ENCODE data around the gene ZHX3. TPM values are rescaled to one million over a fixed set of nuclear protein-coding genes. Genes with fewer than 3 reads are reported as not detected.

Gene ZHX3
- total RNA-seq, 4 donors from 2014 or later: 20.1 to 30.0 (median 25.9) TPM

DNA sequence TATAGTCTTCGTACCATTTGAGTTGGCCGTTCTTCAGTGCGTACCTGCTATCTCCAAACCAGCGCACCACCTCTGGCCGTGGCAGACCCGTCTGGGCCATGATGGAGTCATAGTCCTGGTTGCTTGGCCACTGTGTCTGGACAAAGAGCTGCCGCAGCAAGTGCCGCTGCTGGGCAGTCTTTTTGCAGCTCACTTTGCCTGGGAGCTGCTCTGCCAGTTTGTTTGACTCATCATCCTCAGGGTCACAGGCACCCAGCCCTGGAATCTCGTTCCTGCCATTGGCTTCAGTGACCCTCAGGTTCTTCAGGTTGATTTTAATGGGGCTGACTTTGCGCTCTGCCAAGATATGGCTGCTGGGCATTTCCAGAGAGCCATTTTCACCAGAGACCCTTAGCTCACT, 115.1 kb downstream of the ZHX3 start:
- intact Hi-C loops (cut with DNase I; ENCODE audit: low total_unique reads): no loop called here

DNA sequence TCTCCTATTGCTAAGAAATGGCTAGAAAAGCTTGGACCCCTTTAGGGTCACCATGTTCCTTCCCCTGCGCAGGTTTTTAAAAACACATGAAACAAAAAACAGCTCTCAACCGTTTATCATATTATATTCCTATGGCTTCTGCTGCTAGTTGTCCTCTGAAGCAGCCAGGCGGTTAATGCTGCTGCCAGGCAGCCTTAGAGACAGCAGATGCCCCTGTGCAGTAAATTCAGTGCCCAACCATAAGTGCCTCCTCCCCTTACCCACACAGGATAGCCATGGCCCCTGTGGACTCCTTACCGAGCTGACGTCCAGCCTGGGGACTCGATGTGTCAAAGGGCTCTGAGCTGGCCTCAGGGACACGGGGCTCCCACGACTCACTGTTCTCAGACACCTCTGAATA, 115.8 kb downstream of the ZHX3 start:
- Histone ChIP-seq H3K9me3 (peaks cover 0 to 5% (median 0%) of the 10 kb centered on the region in 3 donors), H3K4me1 (peaks cover 0 to 3% of the 10 kb centered on the region in 2 donors), H3K36me3 (peaks cover 0 to 31% of the 10 kb centered on the region in 2 donors), H3K27me3 (no peaks in the 10 kb centered on the region), H3K4me3 (no peak overlapping the region), H3K27ac (peak overlapping the region in 3 of 4 donors; percentile 14 to 60 (median 58))
- TF ChIP-seq, protein P1, sequence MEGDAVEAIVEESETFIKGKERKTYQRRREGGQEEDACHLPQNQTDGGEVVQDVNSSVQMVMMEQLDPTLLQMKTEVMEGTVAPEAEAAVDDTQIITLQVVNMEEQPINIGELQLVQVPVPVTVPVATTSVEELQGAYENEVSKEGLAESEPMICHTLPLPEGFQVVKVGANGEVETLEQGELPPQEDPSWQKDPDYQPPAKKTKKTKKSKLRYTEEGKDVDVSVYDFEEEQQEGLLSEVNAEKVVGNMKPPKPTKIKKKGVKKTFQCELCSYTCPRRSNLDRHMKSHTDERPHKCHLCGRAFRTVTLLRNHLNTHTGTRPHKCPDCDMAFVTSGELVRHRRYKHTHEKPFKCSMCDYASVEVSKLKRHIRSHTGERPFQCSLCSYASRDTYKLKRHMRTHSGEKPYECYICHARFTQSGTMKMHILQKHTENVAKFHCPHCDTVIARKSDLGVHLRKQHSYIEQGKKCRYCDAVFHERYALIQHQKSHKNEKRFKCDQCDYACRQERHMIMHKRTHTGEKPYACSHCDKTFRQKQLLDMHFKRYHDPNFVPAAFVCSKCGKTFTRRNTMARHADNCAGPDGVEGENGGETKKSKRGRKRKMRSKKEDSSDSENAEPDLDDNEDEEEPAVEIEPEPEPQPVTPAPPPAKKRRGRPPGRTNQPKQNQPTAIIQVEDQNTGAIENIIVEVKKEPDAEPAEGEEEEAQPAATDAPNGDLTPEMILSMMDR (IDR thresholded peaks at IDR 0.05 in 4 of 5, conservative IDR thresholded peaks at IDR 0.05 in 1 of 5): no peak
- no peak for TF ChIP-seq POLR2A (IDR thresholded peaks at IDR 0.05)
- intact Hi-C loops (cut with DNase I; ENCODE audit: low total_unique reads) (no loop called here), in situ Hi-C loops (cut with MboI; ENCODE audit: low sequenced_read_pairs in 4 of 4) (no loop called here)
- ATAC-seq (no peak), DNase-seq (no peak)

More for the DNA sequence above, 115.1 kb downstream of the ZHX3 start:
- Histone ChIP-seq H3K9me3 (peaks cover 0 to 5% (median 0%) of the 10 kb centered on the region in 3 donors), H3K27ac (no peak overlapping the region), H3K4me1 (peaks cover 0 to 3% of the 10 kb centered on the region in 2 donors), H3K27me3 (no peaks in the 10 kb centered on the region), H3K36me3 (peaks cover 0 to 31% of the 10 kb centered on the region in 2 donors), H3K4me3 (no peak overlapping the region)
- in situ Hi-C loops (cut with MboI; ENCODE audit: low sequenced_read_pairs in 4 of 4): no loop called here
- DNase-seq (no peak), ATAC-seq (no peak)
- TF ChIP-seq, protein P1 (IDR thresholded peaks at IDR 0.05 in 4 of 5, conservative IDR thresholded peaks at IDR 0.05 in 1 of 5): no peak
- TF ChIP-seq POLR2A (IDR thresholded peaks at IDR 0.05): no peak

DNA sequence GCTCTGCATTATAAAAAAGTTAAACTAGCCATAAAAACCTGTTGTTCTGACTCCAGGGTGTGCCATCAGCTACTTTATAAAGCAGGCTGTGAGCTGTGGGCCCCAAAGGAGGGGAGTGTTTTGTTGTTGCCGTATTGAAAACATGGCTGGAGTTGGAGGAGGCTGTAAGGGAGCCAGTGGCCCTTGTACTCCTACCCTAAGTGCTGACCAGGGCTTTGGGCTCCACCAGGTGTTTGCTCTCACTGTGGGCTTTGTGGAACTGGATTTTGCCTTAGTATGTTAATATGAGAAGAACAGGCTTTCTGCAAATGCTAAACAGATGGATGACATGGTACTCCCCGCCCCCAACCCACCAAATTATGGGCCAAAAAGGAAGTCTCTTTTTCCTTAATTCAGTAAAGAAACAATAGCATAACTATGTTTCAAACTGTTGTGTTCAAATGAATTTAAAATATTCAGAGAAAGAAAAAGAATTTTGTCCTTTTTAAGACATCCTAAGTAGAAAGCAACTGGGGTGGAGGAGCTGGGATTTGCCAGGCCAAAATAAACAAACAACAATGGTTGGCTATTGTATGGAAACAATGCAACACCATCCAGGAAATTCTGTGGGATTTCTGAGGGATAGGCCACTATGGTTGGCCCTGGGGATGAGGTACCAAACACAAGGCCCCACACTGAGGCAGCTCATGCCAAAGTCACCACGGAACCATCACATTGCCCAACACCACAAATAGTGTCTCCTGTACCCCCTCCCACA, 116.9 kb downstream of the ZHX3 start:
- Histone ChIP-seq H3K27me3 (no peaks in the 10 kb centered on the region), H3K36me3 (peaks cover 0 to 31% of the 10 kb centered on the region in 2 donors), H3K4me3 (no peak overlapping the region), H3K27ac (peak overlapping the region; percentile 13 to 60 (median 50)), H3K9me3 (peaks cover 0 to 5% (median 0%) of the 10 kb centered on the region in 3 donors), H3K4me1 (peaks cover 0 to 3% of the 10 kb centered on the region in 2 donors)
- TF ChIP-seq, protein P1 (IDR thresholded peaks at IDR 0.05 in 4 of 5, conservative IDR thresholded peaks at IDR 0.05 in 1 of 5): no peak
- no peak for TF ChIP-seq POLR2A (IDR thresholded peaks at IDR 0.05)
- in situ Hi-C loops (cut with MboI; ENCODE audit: low sequenced_read_pairs in 4 of 4) (no loop called here), intact Hi-C loops (cut with DNase I; ENCODE audit: low total_unique reads) (no loop called here)
- no peak for DNase-seq
- peak in 1 of 2 donors; percentile 36 for ATAC-seq

GRCh38 chr20:41198443-41198842, 119.1 kb downstream of the ZHX3 start:
- Histone ChIP-seq H3K4me3 (no peak overlapping the region), H3K27me3 (no peaks in the 10 kb centered on the region), H3K4me1 (no peaks in the 10 kb centered on the region), H3K36me3 (peaks cover 0 to 26% of the 10 kb centered on the region in 2 donors), H3K27ac (no peak overlapping the region), H3K9me3 (peaks cover 0 to 5% (median 0%) of the 10 kb centered on the region in 3 donors)
- in situ Hi-C loops (cut with MboI; ENCODE audit: low sequenced_read_pairs in 4 of 4) (no loop called here), intact Hi-C loops (cut with DNase I; ENCODE audit: low total_unique reads) (no loop called here)
- DNase-seq (no peak), ATAC-seq (no peak)
- TF ChIP-seq, protein P1 (IDR thresholded peaks at IDR 0.05 in 4 of 5, conservative IDR thresholded peaks at IDR 0.05 in 1 of 5): no peak
- no peak for TF ChIP-seq POLR2A (IDR thresholded peaks at IDR 0.05)
